ENCODE results near the gene SCAF8.

Gene SCAF8

GRCh38 chr6:154821099-154821498, 87.9 kb downstream of the SCAF8 start:
- WGBS (ENCODE audit: extremely low coverage, insufficient coverage, low lambda C conversion rate): no CpG with 5 or more reads among the region's 1 CpG
- Histone ChIP-seq H3K4me2 (ENCODE audit: low read length) (no peak overlapping the region), H3K36me3 (ENCODE audit: control insufficient read depth, insufficient read depth, low read length) (peaks cover 3% of the 10 kb centered on the region), H3K9ac (ENCODE audit: low read length) (no peak overlapping the region), H3K4ac (ENCODE audit: low read depth, low read length) (no peak overlapping the region), H4K5ac (ENCODE audit: low read length) (no peak overlapping the region), H2BK120ac (ENCODE audit: low read depth, low read length) (no peak overlapping the region), H3K23ac (ENCODE audit: low read length) (no peak overlapping the region), H3K27ac (ENCODE audit: low read depth, low read length) (no peak overlapping the region), H2BK15ac (replicated peaks; ENCODE audit: low read depth) (no peak overlapping the region), H2AK5ac (ENCODE audit: low read length) (no peak overlapping the region), H3K79me2 (ENCODE audit: control insufficient read depth, insufficient read depth, low read length) (no peaks in the 10 kb centered on the region), H3K4me3 (ENCODE audit: low read length) (no peak overlapping the region), H3K56ac (ENCODE audit: low read length) (no peak overlapping the region), H2BK5ac (ENCODE audit: low read length) (no peak overlapping the region), H3K4me1 (ENCODE audit: control insufficient read depth, low read depth, low read length) (no peaks in the 10 kb centered on the region), H4K8ac (ENCODE audit: low read depth, low read length) (no peak overlapping the region), H3K18ac (ENCODE audit: low read length) (no peak overlapping the region), H3K79me1 (ENCODE audit: low read length) (peaks cover 2% of the 10 kb centered on the region), H3K27me3 (ENCODE audit: insufficient read depth, low read length, poor library complexity) (no peaks in the 10 kb centered on the region)
- DNase-seq: no peak

DNA sequence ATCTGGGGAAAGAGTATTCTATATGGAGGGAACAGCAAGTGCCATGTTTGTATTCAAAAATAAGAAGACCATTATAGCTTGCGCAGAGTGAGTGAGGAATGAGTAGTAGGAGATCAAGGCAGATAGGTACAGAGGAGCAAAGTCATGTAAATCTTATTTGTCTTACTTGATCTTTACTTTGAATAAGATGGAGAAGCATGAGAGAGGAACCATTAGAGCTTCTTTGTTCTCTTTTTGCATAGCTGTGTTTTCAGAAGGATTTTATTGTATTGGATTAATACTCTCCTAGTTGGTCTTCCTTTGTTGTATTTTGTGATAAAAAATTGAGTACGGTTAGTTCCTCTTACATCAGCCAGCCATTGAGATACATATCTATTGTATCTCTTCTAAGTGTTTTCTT, 88.4 kb downstream of the SCAF8 start:
- no peak overlapping the region for H2AK5ac ChIP-seq (ENCODE audit: low read length)
- no peak overlapping the region for H3K4me2 ChIP-seq (ENCODE audit: low read length)
- no peak for DNase-seq
- H3K23ac ChIP-seq (ENCODE audit: low read length): no peak overlapping the region
- H4K5ac ChIP-seq (ENCODE audit: low read length): no peak overlapping the region
- peaks cover 3% of the 10 kb centered on the region for H3K36me3 ChIP-seq (ENCODE audit: control insufficient read depth, insufficient read depth, low read length)
- no peaks in the 10 kb centered on the region for H3K27me3 ChIP-seq (ENCODE audit: insufficient read depth, low read length, poor library complexity)
- H2BK5ac ChIP-seq (ENCODE audit: low read length): no peak overlapping the region
- no peak overlapping the region for H2BK120ac ChIP-seq (ENCODE audit: low read depth, low read length)
- no peak overlapping the region for H2BK15ac ChIP-seq (replicated peaks; ENCODE audit: low read depth)
- H3K4me3 ChIP-seq (ENCODE audit: low read length): no peak overlapping the region
- no peak overlapping the region for H3K9ac ChIP-seq (ENCODE audit: low read length)
- H3K4me1 ChIP-seq (ENCODE audit: control insufficient read depth, low read depth, low read length): no peaks in the 10 kb centered on the region
- H3K27ac ChIP-seq (ENCODE audit: low read depth, low read length): no peak overlapping the region
- H3K79me2 ChIP-seq (ENCODE audit: control insufficient read depth, insufficient read depth, low read length): no peaks in the 10 kb centered on the region
- H3K4ac ChIP-seq (ENCODE audit: low read depth, low read length): no peak overlapping the region
- no peak overlapping the region for H3K18ac ChIP-seq (ENCODE audit: low read length)
- no peak overlapping the region for H4K8ac ChIP-seq (ENCODE audit: low read depth, low read length)
- H3K56ac ChIP-seq (ENCODE audit: low read length): no peak overlapping the region
- H3K79me1 ChIP-seq (ENCODE audit: low read length): peaks cover 2% of the 10 kb centered on the region
- no CpG with 5 or more reads among the region's 2 CpGs for WGBS (ENCODE audit: extremely low coverage, insufficient coverage, low lambda C conversion rate)

DNA sequence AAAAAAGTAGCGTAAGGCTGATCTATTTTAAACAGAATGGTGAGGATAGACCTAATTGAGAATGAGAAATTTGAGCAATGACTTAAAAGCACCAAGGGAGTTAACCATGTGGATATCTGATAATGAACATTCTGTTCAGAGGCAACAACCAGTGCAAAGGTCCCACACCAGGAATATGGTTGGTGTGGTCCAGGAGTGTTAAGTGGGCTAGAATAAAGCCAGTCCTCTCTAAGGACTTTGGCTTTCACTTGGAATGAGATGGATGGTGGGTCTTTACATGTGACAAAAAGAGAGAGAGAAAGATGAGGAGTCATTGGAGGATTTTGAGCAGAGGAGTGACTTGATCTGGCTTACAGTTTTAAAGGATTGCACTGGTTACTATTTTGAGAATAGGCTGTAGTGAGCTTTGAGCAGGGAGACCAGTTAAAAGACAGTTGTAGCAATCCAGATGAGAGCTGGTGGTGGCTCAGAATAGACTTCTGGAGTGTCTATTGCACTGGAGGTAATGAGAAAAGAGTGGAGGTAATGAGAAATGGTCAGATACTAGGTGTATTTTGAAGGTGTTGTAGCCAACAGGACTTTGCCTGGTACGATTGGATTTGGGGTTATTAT, 89.8 kb downstream of the SCAF8 start:
- no peak overlapping the region for H3K4me2 ChIP-seq (ENCODE audit: low read length)
- H3K18ac ChIP-seq (ENCODE audit: low read length): no peak overlapping the region
- peaks cover 2% of the 10 kb centered on the region for H3K79me1 ChIP-seq (ENCODE audit: low read length)
- no peak overlapping the region for H2BK120ac ChIP-seq (ENCODE audit: low read depth, low read length)
- no peak overlapping the region for H4K5ac ChIP-seq (ENCODE audit: low read length)
- no peak for DNase-seq
- H3K23ac ChIP-seq (ENCODE audit: low read length): no peak overlapping the region
- H3K27ac ChIP-seq (ENCODE audit: low read depth, low read length): no peak overlapping the region
- H2AK5ac ChIP-seq (ENCODE audit: low read length): no peak overlapping the region
- H3K56ac ChIP-seq (ENCODE audit: low read length): no peak overlapping the region
- H3K9ac ChIP-seq (ENCODE audit: low read length): no peak overlapping the region
- no CpG with 5 or more reads among the region's 2 CpGs for WGBS (ENCODE audit: extremely low coverage, insufficient coverage, low lambda C conversion rate)
- H3K36me3 ChIP-seq (ENCODE audit: control insufficient read depth, insufficient read depth, low read length): peaks cover 3% of the 10 kb centered on the region
- no peak overlapping the region for H2BK15ac ChIP-seq (replicated peaks; ENCODE audit: low read depth)
- no peak overlapping the region for H4K8ac ChIP-seq (ENCODE audit: low read depth, low read length)
- no peaks in the 10 kb centered on the region for H3K4me1 ChIP-seq (ENCODE audit: control insufficient read depth, low read depth, low read length)
- no peaks in the 10 kb centered on the region for H3K27me3 ChIP-seq (ENCODE audit: insufficient read depth, low read length, poor library complexity)
- H2BK5ac ChIP-seq (ENCODE audit: low read length): no peak overlapping the region
- H3K79me2 ChIP-seq (ENCODE audit: control insufficient read depth, insufficient read depth, low read length): no peaks in the 10 kb centered on the region
- no peak overlapping the region for H3K4ac ChIP-seq (ENCODE audit: low read depth, low read length)
- no peak overlapping the region for H3K4me3 ChIP-seq (ENCODE audit: low read length)

GRCh38 chr6:154824076-154824475, 90.9 kb downstream of the SCAF8 start:
- Histone ChIP-seq H2BK15ac (replicated peaks; ENCODE audit: low read depth) (no peak overlapping the region), H3K27me3 (ENCODE audit: insufficient read depth, low read length, poor library complexity) (no peaks in the 10 kb centered on the region), H3K23ac (ENCODE audit: low read length) (no peak overlapping the region), H3K79me1 (ENCODE audit: low read length) (peaks cover 2% of the 10 kb centered on the region), H2AK5ac (ENCODE audit: low read length) (no peak overlapping the region), H3K18ac (ENCODE audit: low read length) (no peak overlapping the region), H3K27ac (ENCODE audit: low read depth, low read length) (no peak overlapping the region), H3K36me3 (ENCODE audit: control insufficient read depth, insufficient read depth, low read length) (peaks cover 3% of the 10 kb centered on the region), H3K9ac (ENCODE audit: low read length) (no peak overlapping the region), H2BK5ac (ENCODE audit: low read length) (no peak overlapping the region), H4K5ac (ENCODE audit: low read length) (no peak overlapping the region), H4K8ac (ENCODE audit: low read depth, low read length) (no peak overlapping the region), H2BK120ac (ENCODE audit: low read depth, low read length) (no peak overlapping the region), H3K4ac (ENCODE audit: low read depth, low read length) (no peak overlapping the region), H3K4me2 (ENCODE audit: low read length) (no peak overlapping the region), H3K79me2 (ENCODE audit: control insufficient read depth, insufficient read depth, low read length) (no peaks in the 10 kb centered on the region), H3K56ac (ENCODE audit: low read length) (no peak overlapping the region), H3K4me3 (ENCODE audit: low read length) (no peak overlapping the region), H3K4me1 (ENCODE audit: control insufficient read depth, low read depth, low read length) (no peaks in the 10 kb centered on the region)
- DNase-seq: no peak
- no CpG with 5 or more reads among the region's 4 CpGs for WGBS (ENCODE audit: extremely low coverage, insufficient coverage, low lambda C conversion rate)

- Histone ChIP-seq H4K8ac (ENCODE audit: low read depth, low read length) (no peak overlapping the region), H3K27ac (ENCODE audit: low read depth, low read length) (no peak overlapping the region), H3K79me2 (ENCODE audit: control insufficient read depth, insufficient read depth, low read length) (no peaks in the 10 kb centered on the region), H2BK15ac (replicated peaks; ENCODE audit: low read depth) (no peak overlapping the region), H3K4me3 (ENCODE audit: low read length) (no peak overlapping the region), H3K56ac (ENCODE audit: low read length) (no peak overlapping the region), H3K27me3 (ENCODE audit: insufficient read depth, low read length, poor library complexity) (no peaks in the 10 kb centered on the region), H2AK5ac (ENCODE audit: low read length) (no peak overlapping the region), H2BK5ac (ENCODE audit: low read length) (no peak overlapping the region), H3K18ac (ENCODE audit: low read length) (no peak overlapping the region), H3K4me1 (ENCODE audit: control insufficient read depth, low read depth, low read length) (no peaks in the 10 kb centered on the region), H3K79me1 (ENCODE audit: low read length) (peaks cover 1% of the 10 kb centered on the region), H3K36me3 (ENCODE audit: control insufficient read depth, insufficient read depth, low read length) (peaks cover 6% of the 10 kb centered on the region), H4K5ac (ENCODE audit: low read length) (no peak overlapping the region), H3K4me2 (ENCODE audit: low read length) (no peak overlapping the region), H3K23ac (ENCODE audit: low read length) (no peak overlapping the region), H3K9ac (ENCODE audit: low read length) (no peak overlapping the region), H3K4ac (ENCODE audit: low read depth, low read length) (no peak overlapping the region), H2BK120ac (ENCODE audit: low read depth, low read length) (no peak overlapping the region)
- no CpG with 5 or more reads among the region's 1 CpG for WGBS (ENCODE audit: extremely low coverage, insufficient coverage, low lambda C conversion rate)
- no peak for DNase-seq
Observed at GRCh38 chr6:154829970-154830369, 96.8 kb downstream of the SCAF8 start.

DNA sequence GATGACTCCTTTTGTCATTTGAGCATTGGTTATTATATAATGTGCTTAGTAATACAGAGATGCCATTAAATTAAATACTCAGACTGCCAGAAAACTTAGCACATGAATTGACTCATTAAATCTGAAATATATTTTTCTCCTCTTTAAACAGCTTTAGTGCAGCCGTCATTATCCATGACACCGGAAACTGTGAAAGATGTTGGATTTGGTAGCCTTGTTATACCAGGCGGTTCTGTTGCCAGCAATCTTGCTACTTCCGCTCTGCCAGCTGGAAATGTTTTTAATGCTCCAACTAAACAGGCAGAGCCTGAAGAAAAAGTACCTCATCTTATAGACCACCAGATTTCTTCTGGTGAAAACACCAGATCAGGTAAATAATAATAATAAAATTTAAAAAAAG, 97.6 kb downstream of the SCAF8 start:
- H3K23ac ChIP-seq (ENCODE audit: low read length): no peak overlapping the region
- H3K56ac ChIP-seq (ENCODE audit: low read length): no peak overlapping the region
- H3K4ac ChIP-seq (ENCODE audit: low read depth, low read length): no peak overlapping the region
- no peak overlapping the region for H3K27ac ChIP-seq (ENCODE audit: low read depth, low read length)
- peaks cover 6% of the 10 kb centered on the region for H3K36me3 ChIP-seq (ENCODE audit: control insufficient read depth, insufficient read depth, low read length)
- H3K4me3 ChIP-seq (ENCODE audit: low read length): no peak overlapping the region
- no peaks in the 10 kb centered on the region for H3K27me3 ChIP-seq (ENCODE audit: insufficient read depth, low read length, poor library complexity)
- H2BK15ac ChIP-seq (replicated peaks; ENCODE audit: low read depth): no peak overlapping the region
- no peaks in the 10 kb centered on the region for H3K79me2 ChIP-seq (ENCODE audit: control insufficient read depth, insufficient read depth, low read length)
- no peak overlapping the region for H2AK5ac ChIP-seq (ENCODE audit: low read length)
- H3K79me1 ChIP-seq (ENCODE audit: low read length): peaks cover 1% of the 10 kb centered on the region
- H4K8ac ChIP-seq (ENCODE audit: low read depth, low read length): no peak overlapping the region
- no peak overlapping the region for H3K4me2 ChIP-seq (ENCODE audit: low read length)
- no peak overlapping the region for H2BK120ac ChIP-seq (ENCODE audit: low read depth, low read length)
- H3K9ac ChIP-seq (ENCODE audit: low read length): no peak overlapping the region
- no peak overlapping the region for H3K18ac ChIP-seq (ENCODE audit: low read length)
- no peak for DNase-seq
- H3K4me1 ChIP-seq (ENCODE audit: control insufficient read depth, low read depth, low read length): no peaks in the 10 kb centered on the region
- no peak overlapping the region for H2BK5ac ChIP-seq (ENCODE audit: low read length)
- no CpG with 5 or more reads among the region's 4 CpGs for WGBS (ENCODE audit: extremely low coverage, insufficient coverage, low lambda C conversion rate)
- no peak overlapping the region for H4K5ac ChIP-seq (ENCODE audit: low read length)
